SJSA1 (cell line): ENCODE results near the gene MYL11. TPM values are rescaled to one million over a fixed set of nuclear protein-coding genes. Genes with fewer than 3 reads are reported as not detected.

Experiments used
- DNase-seq, 2 experiments: peaks; one replicate each; pipeline ENCODE4 v3.0.0-alpha.2; 2015 to 2020; ENCODE audit warnings: low spot score in 2 of 2, low read depth in 1 of 2
- H3K27ac ChIP-seq: fragments of 250-450 bp; sonication (Bioruptor Pico); 2 replicates; pipeline ENCODE4 v1.5.1; 2020; ENCODE audit warnings: mild to moderate bottlenecking, moderate library complexity
- H3K27me3 ChIP-seq: fragments of 250-450 bp; sonication (Bioruptor Pico); replicated peaks from 2 replicates; pipeline ENCODE4 v1.5.1; 2020; ENCODE audit warnings: mild to moderate bottlenecking, moderate library complexity
- H3K36me3 ChIP-seq: fragments of 250-450 bp; sonication (Bioruptor Pico); 2 replicates; pipeline ENCODE4 v1.5.1; 2020; ENCODE audit warnings: mild to moderate bottlenecking
- H3K4me1 ChIP-seq: fragments of 250-450 bp; sonication (Bioruptor Pico); replicated peaks from 2 replicates; pipeline ENCODE4 v1.6.1; 2021; ENCODE audit warnings: mild to moderate bottlenecking
- H3K4me3 ChIP-seq: fragments of 250-450 bp; sonication (Bioruptor Pico); 2 replicates; pipeline ENCODE4 v1.5.1; 2020; ENCODE audit warnings: mild to moderate bottlenecking
- H3K9me3 ChIP-seq: fragments of 250-450 bp; sonication (Bioruptor Pico); replicated peaks from 2 replicates; pipeline ENCODE4 v1.5.1; 2020; ENCODE audit warnings: mild to moderate bottlenecking
- total RNA-seq: library from RNA; depleted of rRNA; stranded (reverse); fragments of >200 nt; shearing (Covaris generic); gene quantifications from 2 replicates; pipeline ENCODE4 v1.2.3, GENCODE V29; 2014; rRNA removed

MYL11 gene
- total RNA-seq, 1 experiment from 2014 or later: not detected

GRCh38 chr16:30418350-30419181 is 44.0 kb downstream of the MYL11 start:
- H3K27me3 ChIP-seq: no peaks in the 10 kb centered on the region
- H3K4me3 ChIP-seq: no peak overlapping the region
- no peak for DNase-seq
- no peaks in the 10 kb centered on the region for H3K4me1 ChIP-seq
- no peaks in the 10 kb centered on the region for H3K9me3 ChIP-seq
- no peak overlapping the region for H3K27ac ChIP-seq
- H3K36me3 ChIP-seq: peaks cover 63% of the 10 kb centered on the region

- no peak for DNase-seq
- no peak overlapping the region for H3K27ac ChIP-seq
- H3K27me3 ChIP-seq: no peaks in the 10 kb centered on the region
- peaks cover 69% of the 10 kb centered on the region for H3K36me3 ChIP-seq
- H3K9me3 ChIP-seq: no peaks in the 10 kb centered on the region
- no peak overlapping the region for H3K4me3 ChIP-seq
- H3K4me1 ChIP-seq: no peaks in the 10 kb centered on the region
Observed at GRCh38 chr16:30421010-30421409, 46.4 kb downstream of the MYL11 start.

Other genes with a start within 250 kb of the MYL11 start
- 4.3 and 4.5 TPM in 2 replicates for gene CORO1A, start 191.2 kb upstream of the MYL11 start, total RNA-seq
- 156 and 420 TPM in 2 replicates for gene BOLA2B, start 181.1 kb upstream of the MYL11 start, total RNA-seq
- gene SLX1A, start 180.9 kb upstream of the MYL11 start, total RNA-seq: 14.3 and 43.6 TPM in 2 replicates
- gene SULT1A3, start 175.5 kb upstream of the MYL11 start, total RNA-seq: 3.6 and 5.8 TPM in 2 replicates
- not detected in 2 replicates for gene NPIPB13, start 126.3 kb upstream of the MYL11 start, total RNA-seq
- gene CD2BP2, start 19.5 kb upstream of the MYL11 start, total RNA-seq: 55.8 and 60.7 TPM in 2 replicates
- gene TBC1D10B, start 4.3 kb upstream of the MYL11 start, total RNA-seq: 25.8 and 42.5 TPM in 2 replicates
- gene SEPTIN1, start 7.8 kb downstream of the MYL11 start, total RNA-seq: not detected in 2 replicates
- gene ZNF48, start 20.6 kb downstream of the MYL11 start, total RNA-seq: 9.6 and 17.3 TPM in 2 replicates
- gene ZNF771, start 32.8 kb downstream of the MYL11 start, total RNA-seq: 27.0 and 51.8 TPM in 2 replicates
- gene DCTPP1, start 55.2 kb downstream of the MYL11 start, total RNA-seq: 10.5 and 31.6 TPM in 2 replicates
- gene SEPHS2, start 71.1 kb downstream of the MYL11 start, total RNA-seq: 4.3 and 8.2 TPM in 2 replicates
- not detected in 2 replicates for gene ITGAL, start 97.9 kb downstream of the MYL11 start, total RNA-seq
- 35.6 and 41.1 TPM in 2 replicates for gene ZNF768, start 151.8 kb downstream of the MYL11 start, total RNA-seq
- gene ZNF747, start 160.1 kb downstream of the MYL11 start, total RNA-seq: 3.6 and 5.1 TPM in 2 replicates
- 5.8 and 8.1 TPM in 2 replicates for gene ZNF764, start 183.6 kb downstream of the MYL11 start, total RNA-seq
- gene ZNF688, start 196.9 kb downstream of the MYL11 start, total RNA-seq: 6.4 and 7.3 TPM in 2 replicates
- gene ZNF785, start 210.9 kb downstream of the MYL11 start, total RNA-seq: 4.6 and 6.8 TPM in 2 replicates
- 8.1 and 9.8 TPM in 2 replicates for gene ZNF689, start 235.6 kb downstream of the MYL11 start, total RNA-seq